Adipocyte (in vitro differentiated cells): ENCODE data around the gene HSF5.

Experiments used
- DNase-seq: peaks from one replicate; pipeline ENCODE4 v3.0.0-alpha.2; 2015; ENCODE audit warnings: low read depth
- H3K27me3 ChIP-seq: replicated peaks from 2 replicates; pipeline ENCODE4 v1.7.0; 2013; ENCODE audit warnings: mild to moderate bottlenecking, low read length, moderate library complexity; ENCODE audit not compliant: control insufficient read depth, insufficient read depth
- H3K36me3 ChIP-seq: 2 replicates; pipeline ENCODE4 v1.7.0; 2013; ENCODE audit warnings: low read length, mild to moderate bottlenecking, moderate library complexity; ENCODE audit not compliant: control insufficient read depth, insufficient read depth, severe bottlenecking
- H3K4me1 ChIP-seq: 2 replicates; pipeline ENCODE4 v1.7.0; 2013; ENCODE audit warnings: mild to moderate bottlenecking, low read length, moderate library complexity; ENCODE audit not compliant: control insufficient read depth, insufficient read depth
- H3K4me3 ChIP-seq: 2 replicates; pipeline ENCODE4 v1.7.0; 2013; ENCODE audit warnings: mild to moderate bottlenecking, low read length, moderate library complexity
- H3K9ac ChIP-seq: 2 replicates; pipeline ENCODE4 v1.7.0; 2013; ENCODE audit warnings: mild to moderate bottlenecking, low read length, moderate library complexity
- H3K9me3 ChIP-seq: 2 replicates; pipeline ENCODE4 v1.7.0; 2013; ENCODE audit warnings: mild to moderate bottlenecking, low read length, moderate library complexity; ENCODE audit not compliant: control insufficient read depth

HSF5 gene, protein sequence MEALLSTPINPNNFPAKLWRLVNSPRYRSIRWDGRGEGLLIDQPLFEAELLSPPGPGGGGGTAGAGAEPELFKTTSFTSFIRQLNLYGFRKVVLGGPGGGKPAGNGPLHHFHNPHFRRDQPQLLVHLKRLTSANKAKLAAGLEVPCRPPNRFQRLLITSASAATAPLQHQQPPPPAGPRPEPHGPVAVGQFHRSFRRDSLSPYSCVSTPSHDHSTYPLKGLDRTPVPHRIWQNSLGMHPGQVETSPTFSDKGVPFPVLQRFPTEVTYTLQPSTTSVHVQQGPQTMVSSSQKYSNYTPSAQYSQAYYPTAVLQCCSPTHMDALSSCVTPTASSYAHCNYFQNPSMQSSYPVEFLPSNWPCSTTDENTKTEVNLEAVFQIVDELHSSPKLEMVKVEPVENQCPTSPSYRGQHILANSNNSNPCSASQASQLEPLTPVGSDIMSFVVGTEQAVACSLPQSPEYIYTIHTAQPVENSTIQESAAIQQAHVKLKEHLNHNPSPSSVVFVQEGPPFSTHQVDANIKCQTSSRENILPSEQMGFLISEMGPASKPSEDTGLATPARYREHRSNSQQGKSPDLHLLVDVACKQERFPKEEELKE

DNA sequence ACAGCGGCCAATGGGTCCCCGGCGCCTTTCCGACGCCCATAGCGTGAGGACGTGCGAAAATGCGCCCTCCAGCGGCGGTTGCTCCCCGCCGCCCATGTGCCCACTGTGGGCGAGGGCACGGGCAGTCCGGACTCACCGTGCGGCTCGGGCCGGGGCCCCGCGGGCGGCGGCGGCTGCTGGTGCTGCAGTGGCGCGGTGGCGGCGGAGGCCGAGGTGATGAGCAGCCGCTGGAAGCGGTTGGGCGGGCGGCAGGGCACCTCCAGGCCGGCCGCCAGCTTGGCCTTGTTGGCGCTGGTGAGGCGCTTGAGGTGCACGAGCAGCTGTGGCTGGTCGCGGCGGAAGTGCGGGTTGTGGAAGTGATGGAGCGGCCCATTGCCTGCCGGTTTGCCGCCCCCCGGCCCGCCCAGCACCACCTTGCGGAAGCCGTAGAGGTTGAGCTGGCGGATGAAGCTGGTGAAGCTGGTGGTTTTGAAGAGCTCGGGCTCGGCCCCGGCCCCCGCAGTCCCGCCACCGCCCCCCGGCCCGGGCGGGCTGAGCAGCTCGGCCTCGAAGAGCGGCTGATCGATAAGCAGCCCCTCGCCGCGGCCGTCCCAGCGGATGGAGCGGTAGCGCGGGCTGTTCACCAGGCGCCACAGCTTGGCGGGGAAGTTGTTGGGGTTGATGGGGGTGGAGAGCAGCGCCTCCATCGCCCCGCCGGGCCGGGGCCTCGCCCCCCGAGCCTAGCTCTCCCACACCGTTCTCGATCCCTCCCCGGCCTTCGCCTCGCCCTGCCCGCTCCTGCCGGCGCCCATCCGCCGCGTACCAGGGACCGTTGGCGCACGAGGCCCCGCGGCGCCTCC is at the start of gene HSF5:
HSF5 (minus strand) TSS at position 820 of the 839 bp plus-strand sequence; CDS start at position 686, 134 bp downstream.
- Histone ChIP-seq H3K36me3 (peaks cover 39% of the 10 kb centered on the region), H3K4me1 (no peaks in the 10 kb centered on the region)
- DNase-seq = no peak

DNA sequence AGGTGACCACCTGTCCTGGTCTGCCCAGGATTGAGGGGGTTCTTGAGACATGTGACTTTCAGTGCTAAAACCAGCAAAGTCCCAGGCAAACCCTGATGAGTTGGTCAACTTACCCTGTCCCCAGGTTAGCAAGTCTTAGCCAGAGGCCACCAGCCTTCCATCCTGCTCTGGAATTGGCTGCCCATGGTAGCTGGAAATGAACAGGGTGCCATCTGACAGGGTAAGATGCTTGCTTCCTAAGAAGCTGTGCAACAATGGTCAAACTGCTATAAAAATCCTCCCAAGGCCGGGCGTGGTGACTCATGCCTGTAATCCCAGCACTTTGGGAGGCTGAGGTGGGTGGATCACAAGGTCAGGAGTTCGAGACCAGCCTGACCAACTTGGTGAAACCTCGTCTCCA is 49.1 kb upstream of the HSF5 start:
- Histone ChIP-seq H3K4me1 (peaks cover 15% of the 10 kb centered on the region), H3K4me3 (no peak overlapping the region)

More for the DNA sequence above, at the start of gene HSF5:
- Histone ChIP-seq H3K27me3 (no peaks in the 10 kb centered on the region), H3K4me3 (no peak within 1 kb of the TSS), H3K9me3 (no peaks in the 10 kb centered on the region), H3K9ac (no peak within 1 kb of the TSS)

DNA sequence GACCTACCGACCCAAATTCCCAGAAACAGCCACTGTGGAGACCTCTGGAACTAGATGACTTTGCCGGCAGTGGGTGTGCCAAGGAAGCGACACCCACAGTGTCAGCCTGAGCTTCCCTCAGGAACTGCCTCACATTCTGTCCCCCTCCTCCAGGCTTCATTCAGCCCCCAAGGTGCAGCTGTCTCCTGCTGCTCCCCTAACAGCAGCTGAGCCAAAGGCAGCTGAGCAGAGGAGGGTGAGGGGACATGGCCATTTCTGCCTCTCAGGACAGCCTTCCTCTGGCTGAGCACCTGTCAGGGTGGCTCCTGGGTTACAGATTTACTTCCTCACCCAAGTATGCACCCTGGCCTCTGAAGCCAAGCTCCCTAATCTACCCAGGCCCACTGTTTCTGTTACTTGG is 48.3 kb upstream of the HSF5 start:
- Histone ChIP-seq H3K4me1 (peaks cover 17% of the 10 kb centered on the region), H3K36me3 (no peaks in the 10 kb centered on the region), H3K27me3 (peaks cover 66% of the 10 kb centered on the region), H3K9ac (no peak overlapping the region), H3K9me3 (no peaks in the 10 kb centered on the region), H3K4me3 (no peak overlapping the region)
- no peak for DNase-seq

More for the DNA sequence above, 49.1 kb upstream of the HSF5 start:
- no peak overlapping the region for H3K9ac ChIP-seq
- no peaks in the 10 kb centered on the region for H3K36me3 ChIP-seq
- H3K9me3 ChIP-seq = no peaks in the 10 kb centered on the region
- DNase-seq = no peak
- H3K27me3 ChIP-seq = peaks cover 71% of the 10 kb centered on the region

DNA sequence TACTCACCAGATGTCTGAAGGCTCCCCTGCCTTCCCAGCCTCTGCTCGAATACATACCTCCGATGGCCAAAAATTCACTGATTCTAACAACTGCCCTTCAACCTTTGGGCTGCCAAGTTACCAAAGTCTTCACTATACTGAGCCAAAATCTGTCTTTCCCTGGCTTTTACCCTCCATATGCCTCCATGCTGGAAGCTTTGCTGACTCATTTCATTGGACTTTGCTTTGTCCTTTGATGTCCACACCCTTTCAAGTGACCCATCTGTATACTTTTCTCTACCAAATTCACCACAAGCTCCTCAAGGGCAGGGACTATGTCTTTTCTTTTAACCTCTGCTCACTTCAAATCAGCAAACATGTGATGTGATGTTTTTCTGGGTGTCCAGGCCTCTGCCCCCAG is 47.2 kb upstream of the HSF5 start:
- Histone ChIP-seq H3K4me3 (no peak overlapping the region), H3K4me1 (peaks cover 17% of the 10 kb centered on the region), H3K9ac (no peak overlapping the region), H3K9me3 (no peaks in the 10 kb centered on the region), H3K27me3 (peaks cover 69% of the 10 kb centered on the region), H3K36me3 (no peaks in the 10 kb centered on the region)
- DNase-seq = no peak

DNA sequence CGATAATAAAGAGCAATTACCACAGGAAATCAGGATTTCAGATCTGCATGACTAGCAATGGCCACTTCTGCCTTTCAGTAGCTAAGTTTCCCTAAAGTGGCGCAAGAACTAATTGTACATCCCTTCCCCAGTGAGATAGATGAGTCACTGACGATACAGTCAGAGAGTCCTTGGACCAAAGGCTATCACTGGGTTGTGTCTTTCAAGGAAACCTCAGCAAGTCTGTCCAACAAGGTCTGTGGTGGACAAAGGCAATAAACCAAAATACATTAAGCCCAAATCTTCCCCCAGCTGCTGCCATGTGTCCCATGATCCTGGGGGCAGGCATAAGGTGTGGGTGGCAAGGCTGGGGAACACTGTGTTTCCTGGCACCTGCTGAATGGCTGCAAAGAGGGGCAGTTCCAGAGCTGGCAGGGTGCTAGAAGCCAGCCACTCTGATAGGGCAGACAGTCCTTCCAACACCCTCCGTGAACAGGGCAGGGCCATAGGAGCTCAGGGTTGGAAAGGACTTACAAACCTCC is 46.8 kb upstream of the HSF5 start:
- no peaks in the 10 kb centered on the region for H3K9me3 ChIP-seq
- peaks cover 70% of the 10 kb centered on the region for H3K27me3 ChIP-seq
- peaks cover 17% of the 10 kb centered on the region for H3K4me1 ChIP-seq
- no peak overlapping the region for H3K9ac ChIP-seq
- no peak overlapping the region for H3K4me3 ChIP-seq
- no peak for DNase-seq
- no peaks in the 10 kb centered on the region for H3K36me3 ChIP-seq

DNA sequence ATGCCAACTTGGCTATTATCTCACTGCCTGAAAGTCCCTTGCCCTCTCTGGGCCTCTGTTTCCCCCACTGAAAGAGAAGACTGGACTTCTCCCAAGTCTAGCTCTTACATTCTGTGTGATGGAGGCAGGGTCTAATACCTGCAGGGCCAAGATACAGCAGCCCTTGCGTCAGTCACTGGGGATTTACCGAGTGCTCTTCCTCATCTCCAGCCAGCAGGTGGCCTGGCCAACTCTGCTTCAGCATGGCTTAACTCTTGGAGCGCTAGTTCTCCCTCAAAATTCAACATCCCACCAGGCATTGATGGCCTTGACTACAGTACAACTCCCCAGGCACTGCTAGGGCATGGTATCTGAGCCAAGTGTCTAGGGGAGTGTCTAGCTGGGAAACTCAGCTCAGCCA is 46.1 kb upstream of the HSF5 start:
- no peak for DNase-seq
- no peak overlapping the region for H3K9ac ChIP-seq
- H3K4me3 ChIP-seq = no peak overlapping the region
- peaks cover 70% of the 10 kb centered on the region for H3K27me3 ChIP-seq
- H3K9me3 ChIP-seq = no peaks in the 10 kb centered on the region
- H3K36me3 ChIP-seq = no peaks in the 10 kb centered on the region
- peaks cover 17% of the 10 kb centered on the region for H3K4me1 ChIP-seq

DNA sequence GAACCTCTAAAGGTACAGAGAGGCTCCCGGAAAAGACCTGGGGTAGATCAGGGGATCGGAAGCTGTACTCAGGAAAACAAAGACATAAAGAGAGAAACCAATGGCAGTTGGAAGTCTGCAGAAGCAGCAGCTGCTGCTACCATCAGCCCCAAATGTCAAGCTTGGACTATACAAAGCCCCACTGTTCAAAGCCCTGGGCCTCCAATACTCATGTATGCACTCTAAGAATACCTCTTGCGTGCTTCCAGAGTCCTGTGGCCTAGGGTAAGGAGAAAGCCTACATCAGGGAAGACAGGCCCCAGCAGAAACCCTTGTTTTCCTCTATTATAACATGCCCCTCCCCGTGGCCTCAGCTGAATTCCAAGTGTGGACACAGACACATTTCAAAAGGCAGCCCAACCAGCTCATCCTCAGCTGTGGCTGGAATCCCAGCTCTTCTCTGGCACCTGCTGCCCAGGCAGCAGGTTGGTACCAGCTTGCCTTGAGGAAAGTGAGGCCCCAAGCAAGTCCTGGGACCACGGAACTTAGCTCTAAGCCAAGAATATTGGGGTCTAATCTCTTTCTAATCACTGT is 45.5 kb upstream of the HSF5 start:
- Histone ChIP-seq H3K4me1 (peaks cover 21% of the 10 kb centered on the region), H3K36me3 (no peaks in the 10 kb centered on the region), H3K27me3 (peaks cover 70% of the 10 kb centered on the region), H3K9ac (no peak overlapping the region), H3K4me3 (no peak overlapping the region), H3K9me3 (no peaks in the 10 kb centered on the region)
- DNase-seq = no peak

DNA sequence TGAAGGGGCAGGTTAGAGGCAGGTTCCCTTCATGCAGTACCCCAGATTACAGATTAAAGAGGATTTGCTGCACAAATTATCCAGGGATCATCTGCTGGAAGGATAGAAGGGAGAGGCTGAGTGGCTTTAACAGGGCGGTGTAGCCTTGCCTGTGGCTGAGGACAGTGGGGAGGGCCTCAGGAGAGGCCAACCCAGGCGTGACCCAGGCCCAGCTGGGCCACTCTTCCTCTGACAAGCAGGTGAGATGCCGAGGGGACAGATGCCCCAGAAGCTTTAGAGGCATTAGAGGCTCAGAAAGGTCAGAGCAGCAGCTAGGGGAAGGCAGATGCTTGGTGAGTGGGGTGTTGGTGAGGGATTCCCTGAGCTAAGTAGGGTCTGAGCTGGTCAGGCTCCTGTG is 44.3 kb upstream of the HSF5 start:
- peaks cover 69% of the 10 kb centered on the region for H3K27me3 ChIP-seq
- H3K9ac ChIP-seq = no peak overlapping the region
- peaks cover 32% of the 10 kb centered on the region for H3K4me1 ChIP-seq
- H3K36me3 ChIP-seq = no peaks in the 10 kb centered on the region
- DNase-seq = no peak
- H3K9me3 ChIP-seq = no peaks in the 10 kb centered on the region
- H3K4me3 ChIP-seq = no peak overlapping the region

DNA sequence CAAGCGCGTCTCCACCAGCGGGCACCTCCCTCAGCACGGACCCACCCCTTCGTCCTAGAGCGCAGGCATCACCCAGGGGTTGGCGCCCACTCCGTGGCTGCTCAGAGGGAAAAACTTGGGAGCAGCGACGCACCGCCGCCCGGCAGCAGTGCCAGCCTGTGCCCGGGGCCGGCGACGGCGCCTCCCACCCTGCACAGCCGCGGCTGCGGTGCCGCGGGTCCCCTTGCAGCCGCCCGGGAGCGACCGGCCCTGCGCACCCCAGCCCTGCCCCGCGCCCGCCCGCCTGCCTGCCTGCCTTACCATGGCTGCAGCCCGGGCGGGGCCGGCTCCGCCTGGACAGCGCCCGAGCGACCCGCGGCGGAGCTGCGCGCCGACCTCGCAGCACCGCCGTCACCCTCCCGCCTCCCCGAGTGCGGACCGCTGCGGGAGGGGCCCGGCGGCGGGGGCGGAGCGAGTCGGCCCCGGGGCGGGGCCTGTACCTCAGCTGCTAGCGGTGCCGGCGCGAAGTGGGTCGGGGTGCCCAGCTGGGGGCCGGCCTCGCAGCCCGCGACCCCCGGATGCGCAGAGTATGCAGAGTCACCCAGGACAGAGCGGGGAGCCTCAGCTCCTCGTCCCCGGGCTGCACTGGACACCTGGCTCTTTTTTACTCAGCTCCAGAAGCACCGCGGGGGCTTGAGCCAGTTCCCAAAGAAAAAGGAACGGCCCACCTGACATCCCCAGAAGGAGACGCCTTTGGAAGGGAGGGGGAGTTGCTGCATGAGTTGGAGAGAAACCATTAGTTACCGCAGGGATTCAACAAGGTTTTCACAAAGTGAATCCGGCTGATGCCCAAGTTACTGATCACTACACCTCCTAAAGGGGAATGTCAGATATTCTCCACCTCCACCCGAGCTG is 43.7 kb upstream of the HSF5 start:
- Histone ChIP-seq H3K36me3 (no peaks in the 10 kb centered on the region), H3K9ac (no peak overlapping the region), H3K27me3 (peaks cover 64% of the 10 kb centered on the region), H3K9me3 (no peaks in the 10 kb centered on the region), H3K4me1 (peaks cover 32% of the 10 kb centered on the region), H3K4me3 (peak overlapping the region; percentile 47)
- peak; percentile 74 for DNase-seq

DNA sequence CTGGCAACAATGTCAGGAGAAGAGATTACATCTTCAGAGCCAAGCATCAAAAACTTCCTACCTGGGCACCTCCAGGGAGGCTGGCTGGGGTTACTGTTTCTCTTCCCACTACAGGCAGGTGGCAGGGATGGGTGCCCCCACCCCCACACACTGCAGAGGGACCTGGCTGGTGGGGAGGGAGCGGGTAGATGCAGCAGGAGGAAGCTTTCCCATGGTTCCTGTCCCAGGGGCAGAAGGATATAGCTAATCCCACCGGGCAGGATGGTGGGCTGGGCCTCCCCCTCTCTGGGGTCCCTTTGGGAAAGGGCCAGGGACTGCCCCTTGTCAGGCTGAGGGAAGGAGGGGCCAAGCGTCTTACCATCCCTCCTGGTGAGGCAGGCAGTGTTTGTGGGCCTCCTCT is 42.9 kb upstream of the HSF5 start:
- H3K27me3 ChIP-seq = peaks cover 58% of the 10 kb centered on the region
- no peaks in the 10 kb centered on the region for H3K9me3 ChIP-seq
- H3K36me3 ChIP-seq = no peaks in the 10 kb centered on the region
- peaks cover 37% of the 10 kb centered on the region for H3K4me1 ChIP-seq
- no peak for DNase-seq
- no peak overlapping the region for H3K9ac ChIP-seq
- peak overlapping the region; percentile 47 for H3K4me3 ChIP-seq
